ENCODE results near the gene PDE6A.

- TF ChIP-seq, protein P1, sequence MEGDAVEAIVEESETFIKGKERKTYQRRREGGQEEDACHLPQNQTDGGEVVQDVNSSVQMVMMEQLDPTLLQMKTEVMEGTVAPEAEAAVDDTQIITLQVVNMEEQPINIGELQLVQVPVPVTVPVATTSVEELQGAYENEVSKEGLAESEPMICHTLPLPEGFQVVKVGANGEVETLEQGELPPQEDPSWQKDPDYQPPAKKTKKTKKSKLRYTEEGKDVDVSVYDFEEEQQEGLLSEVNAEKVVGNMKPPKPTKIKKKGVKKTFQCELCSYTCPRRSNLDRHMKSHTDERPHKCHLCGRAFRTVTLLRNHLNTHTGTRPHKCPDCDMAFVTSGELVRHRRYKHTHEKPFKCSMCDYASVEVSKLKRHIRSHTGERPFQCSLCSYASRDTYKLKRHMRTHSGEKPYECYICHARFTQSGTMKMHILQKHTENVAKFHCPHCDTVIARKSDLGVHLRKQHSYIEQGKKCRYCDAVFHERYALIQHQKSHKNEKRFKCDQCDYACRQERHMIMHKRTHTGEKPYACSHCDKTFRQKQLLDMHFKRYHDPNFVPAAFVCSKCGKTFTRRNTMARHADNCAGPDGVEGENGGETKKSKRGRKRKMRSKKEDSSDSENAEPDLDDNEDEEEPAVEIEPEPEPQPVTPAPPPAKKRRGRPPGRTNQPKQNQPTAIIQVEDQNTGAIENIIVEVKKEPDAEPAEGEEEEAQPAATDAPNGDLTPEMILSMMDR (IDR thresholded peaks at IDR 0.05): no peak
- TF ChIP-seq RNF2 (IDR thresholded peaks at IDR 0.05; ENCODE audit: borderline replicate concordance, low read depth): no peak
- TF ChIP-seq, protein P2, sequence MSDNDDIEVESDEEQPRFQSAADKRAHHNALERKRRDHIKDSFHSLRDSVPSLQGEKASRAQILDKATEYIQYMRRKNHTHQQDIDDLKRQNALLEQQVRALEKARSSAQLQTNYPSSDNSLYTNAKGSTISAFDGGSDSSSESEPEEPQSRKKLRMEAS (IDR thresholded peaks at IDR 0.05): no peak
- TF ChIP-seq CBX8 (IDR thresholded peaks at IDR 0.05): no peak
- no peak for TF ChIP-seq REST (IDR thresholded peaks at IDR 0.05)
- no peak for TF ChIP-seq JUNB (IDR thresholded peaks at IDR 0.05)
- TF ChIP-seq RFX5 (IDR thresholded peaks at IDR 0.05): no peak
- TF ChIP-seq MAFK (IDR thresholded peaks at IDR 0.05; ENCODE audit: partially characterized antibody): no peak
- no peak for TF ChIP-seq CEBPB (IDR thresholded peaks at IDR 0.05)
- TF ChIP-seq CBX2 (IDR thresholded peaks at IDR 0.05; ENCODE audit: borderline replicate concordance, low read depth): no peak
- no peak for TF ChIP-seq JUN (IDR thresholded peaks at IDR 0.05)
- no peak for TF ChIP-seq USF2 (IDR thresholded peaks at IDR 0.05)
- no peak for TF ChIP-seq HOXB5 (CRISPR knock-in tag; IDR thresholded peaks at IDR 0.05)
- no peak for TF ChIP-seq POLR2A (IDR thresholded peaks at IDR 0.05; ENCODE audit: low read length)
Measured at GRCh38 chr5:149969181-149969930, 24.8 kb upstream of the PDE6A start.

All from A549 (cell line).